NCI-H82 (cell line): Measurements from ENCODE around the gene KSR2.
A peak's percentile ranks its signal among the peaks of the same experiment; 100 is the strongest.

Experiments used
- DNase-seq: peaks from one replicate; lab custom pipeline; 2025; lab: John Stamatoyannopoulos, UW

The KSR2 gene

GRCh38 chr12:117688446-117688845, 280.3 kb downstream of the KSR2 start:
- DNase-seq: no peak

GRCh38 chr12:117686911-117687377, 281.8 kb downstream of the KSR2 start:
- peak; percentile 32 for DNase-seq

- no peak for DNase-seq
Observed at GRCh38 chr12:117686210-117686609, 282.6 kb downstream of the KSR2 start.

- DNase-seq: peak; percentile 52
Observed at GRCh38 chr12:117685110-117685926, 283.5 kb downstream of the KSR2 start.

- DNase-seq: no peak
Observed at GRCh38 chr12:117684471-117684870, 284.3 kb downstream of the KSR2 start.

- no peak for DNase-seq
Observed at GRCh38 chr12:117680312-117680711, 288.5 kb downstream of the KSR2 start.

- DNase-seq: no peak
Observed at GRCh38 chr12:117679776-117680175, 289.0 kb downstream of the KSR2 start.

- no peak for DNase-seq
Observed at GRCh38 chr12:117674763-117675162, 294.0 kb downstream of the KSR2 start.

- no peak for DNase-seq
Observed at GRCh38 chr12:117674313-117674712, 294.5 kb downstream of the KSR2 start.

- peak; percentile 87 for DNase-seq
Observed at GRCh38 chr12:117671734-117672133, 297.1 kb downstream of the KSR2 start.

- DNase-seq: no peak
Observed at GRCh38 chr12:117664169-117664568, 304.6 kb downstream of the KSR2 start.

- no peak for DNase-seq
Observed at GRCh38 chr12:117662620-117663395, 306.0 kb downstream of the KSR2 start.

GRCh38 chr12:117662220-117662619, 306.6 kb downstream of the KSR2 start:
- no peak for DNase-seq

GRCh38 chr12:117661471-117661870, 307.3 kb downstream of the KSR2 start:
- DNase-seq: no peak

- DNase-seq: no peak
Observed at GRCh38 chr12:117660896-117661295, 307.9 kb downstream of the KSR2 start.

GRCh38 chr12:117658226-117658625, 310.6 kb downstream of the KSR2 start:
- DNase-seq: no peak

GRCh38 chr12:117649796-117650195, 319.0 kb downstream of the KSR2 start:
- peak; percentile 84 for DNase-seq

- DNase-seq: peak; percentile 99
Observed at GRCh38 chr12:117646520-117646919, 322.3 kb downstream of the KSR2 start.

GRCh38 chr12:117645473-117645872, 323.3 kb downstream of the KSR2 start:
- no peak for DNase-seq

- peak; percentile 94 for DNase-seq
Observed at GRCh38 chr12:117643971-117644370, 324.8 kb downstream of the KSR2 start.

- DNase-seq: no peak
Observed at GRCh38 chr12:117641885-117642284, 326.9 kb downstream of the KSR2 start.

- no peak for DNase-seq
Observed at GRCh38 chr12:117640511-117640910, 328.3 kb downstream of the KSR2 start.

GRCh38 chr12:117629454-117629853, 339.3 kb downstream of the KSR2 start:
- DNase-seq: no peak
